Measurements from ENCODE around the gene BDNF. TPM values are rescaled to one million over a fixed set of nuclear protein-coding genes. Genes with fewer than 3 reads are reported as not detected.

Gene BDNF
- total RNA-seq, 3 donors from 2014 or later, result 0.25 to 0.31 TPM; not detected in 1

DNA sequence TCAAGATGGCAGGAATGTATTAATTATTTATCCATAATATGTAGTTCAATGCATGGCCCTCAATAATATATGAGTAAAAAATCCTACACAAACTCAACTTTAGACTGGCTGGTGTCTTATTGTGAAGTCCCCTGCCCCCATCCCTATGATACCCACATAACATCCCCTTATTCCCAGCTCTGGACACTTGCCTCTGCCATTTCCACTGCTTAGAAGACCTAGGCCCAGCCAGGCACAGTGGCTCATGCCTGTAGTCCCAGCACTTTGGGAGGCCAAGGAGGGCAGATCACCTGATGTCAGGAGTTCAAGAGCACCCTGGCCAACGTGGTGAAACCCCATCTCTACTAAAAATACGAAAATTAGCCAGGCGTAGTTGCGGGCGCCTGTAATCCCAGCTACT, 84.4 kb downstream of the BDNF start:
- TF ChIP-seq, protein P1, sequence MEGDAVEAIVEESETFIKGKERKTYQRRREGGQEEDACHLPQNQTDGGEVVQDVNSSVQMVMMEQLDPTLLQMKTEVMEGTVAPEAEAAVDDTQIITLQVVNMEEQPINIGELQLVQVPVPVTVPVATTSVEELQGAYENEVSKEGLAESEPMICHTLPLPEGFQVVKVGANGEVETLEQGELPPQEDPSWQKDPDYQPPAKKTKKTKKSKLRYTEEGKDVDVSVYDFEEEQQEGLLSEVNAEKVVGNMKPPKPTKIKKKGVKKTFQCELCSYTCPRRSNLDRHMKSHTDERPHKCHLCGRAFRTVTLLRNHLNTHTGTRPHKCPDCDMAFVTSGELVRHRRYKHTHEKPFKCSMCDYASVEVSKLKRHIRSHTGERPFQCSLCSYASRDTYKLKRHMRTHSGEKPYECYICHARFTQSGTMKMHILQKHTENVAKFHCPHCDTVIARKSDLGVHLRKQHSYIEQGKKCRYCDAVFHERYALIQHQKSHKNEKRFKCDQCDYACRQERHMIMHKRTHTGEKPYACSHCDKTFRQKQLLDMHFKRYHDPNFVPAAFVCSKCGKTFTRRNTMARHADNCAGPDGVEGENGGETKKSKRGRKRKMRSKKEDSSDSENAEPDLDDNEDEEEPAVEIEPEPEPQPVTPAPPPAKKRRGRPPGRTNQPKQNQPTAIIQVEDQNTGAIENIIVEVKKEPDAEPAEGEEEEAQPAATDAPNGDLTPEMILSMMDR (IDR thresholded peaks at IDR 0.05), result no peak
- no peaks in the 10 kb centered on the region for H3K9me3 ChIP-seq
- H3K36me3 ChIP-seq (ENCODE audit: low read depth), result no peaks in the 10 kb centered on the region
- DNase-seq, result no peak
- intact Hi-C loops (cut with DNase I, micrococcal nuclease), result no loop called here
- no peak for ATAC-seq
- H3K4me3 ChIP-seq, result no peak overlapping the region
- no peaks in the 10 kb centered on the region for H3K4me1 ChIP-seq (ENCODE audit: low read depth)

DNA sequence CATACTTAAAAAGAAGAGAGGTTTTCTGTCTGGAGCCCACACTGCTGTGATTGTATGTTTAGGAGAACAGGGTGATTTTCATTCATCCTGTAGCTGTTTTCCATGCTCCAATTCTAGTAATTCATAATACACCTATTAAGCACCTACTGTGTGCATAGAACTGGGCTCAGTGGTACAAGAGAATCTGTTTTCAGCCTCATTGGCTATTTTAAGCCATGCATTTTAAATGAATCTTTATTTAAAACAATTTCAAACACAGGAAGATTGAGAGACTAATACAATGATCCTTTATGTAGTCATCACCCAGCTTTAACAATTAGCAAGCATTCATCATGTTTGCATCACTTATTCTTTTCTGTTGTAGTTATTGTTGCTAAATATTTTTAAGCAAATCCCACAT, 86.2 kb downstream of the BDNF start:
- no peak for DNase-seq
- Histone ChIP-seq H3K36me3 (ENCODE audit: low read depth) (no peaks in the 10 kb centered on the region), H3K4me3 (no peak overlapping the region), H3K4me1 (ENCODE audit: low read depth) (no peaks in the 10 kb centered on the region), H3K9me3 (no peaks in the 10 kb centered on the region)
- TF ChIP-seq, protein P1 (IDR thresholded peaks at IDR 0.05), result no peak
- ATAC-seq, result no peak
- intact Hi-C loops (cut with DNase I, micrococcal nuclease), result no loop called here

DNA sequence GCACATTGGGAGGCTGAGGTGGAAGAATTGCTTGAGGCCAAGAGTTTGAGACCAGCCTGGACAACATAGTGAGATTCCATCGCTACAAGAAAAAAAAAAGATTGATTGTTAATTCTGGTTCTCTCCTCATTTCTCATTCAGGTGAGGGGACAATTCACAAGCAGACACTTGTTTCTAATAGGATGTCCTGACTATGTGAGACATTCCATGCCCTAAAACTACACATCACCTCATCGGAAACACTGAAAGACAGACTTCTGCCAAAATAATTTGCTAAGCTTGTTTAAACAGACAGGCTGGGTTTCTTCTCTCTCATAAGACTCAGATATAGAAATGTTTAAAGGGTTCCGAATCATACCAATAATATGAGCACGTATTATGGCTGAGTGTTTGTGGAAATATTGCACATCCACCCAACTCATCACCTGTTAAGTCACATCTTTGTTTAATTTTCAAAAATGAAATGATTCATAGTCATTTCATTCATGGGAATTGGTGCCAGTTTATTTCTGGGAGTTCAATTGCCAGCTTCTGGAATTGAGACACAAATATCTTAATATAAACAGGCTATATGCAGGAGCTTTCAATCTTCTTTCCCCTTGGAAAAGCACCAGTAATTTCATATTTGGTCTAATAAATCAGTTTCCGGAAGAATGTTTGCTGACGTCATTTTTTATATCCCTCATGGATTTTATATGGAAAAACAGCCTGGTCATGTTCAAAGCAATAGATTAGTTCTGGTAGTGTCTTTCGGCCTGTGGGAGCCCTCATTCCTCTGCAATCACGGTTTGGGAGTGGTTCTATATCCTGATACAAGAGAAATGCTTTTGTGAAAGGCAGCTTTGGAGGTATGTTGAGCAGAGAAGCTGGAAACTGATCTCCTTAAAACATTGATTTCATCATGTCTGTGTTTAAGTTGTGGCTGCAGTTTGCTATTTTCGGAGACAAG, 87.0 kb downstream of the BDNF start:
- Histone ChIP-seq H3K9me3 (no peaks in the 10 kb centered on the region), H3K4me1 (ENCODE audit: low read depth) (no peaks in the 10 kb centered on the region), H3K36me3 (ENCODE audit: low read depth) (no peaks in the 10 kb centered on the region), H3K4me3 (no peak overlapping the region)
- DNase-seq (no peak), ATAC-seq (no peak)
- intact Hi-C loops (cut with DNase I, micrococcal nuclease), result no loop called here
- TF ChIP-seq, protein P1 (IDR thresholded peaks at IDR 0.05), result no peak

DNA sequence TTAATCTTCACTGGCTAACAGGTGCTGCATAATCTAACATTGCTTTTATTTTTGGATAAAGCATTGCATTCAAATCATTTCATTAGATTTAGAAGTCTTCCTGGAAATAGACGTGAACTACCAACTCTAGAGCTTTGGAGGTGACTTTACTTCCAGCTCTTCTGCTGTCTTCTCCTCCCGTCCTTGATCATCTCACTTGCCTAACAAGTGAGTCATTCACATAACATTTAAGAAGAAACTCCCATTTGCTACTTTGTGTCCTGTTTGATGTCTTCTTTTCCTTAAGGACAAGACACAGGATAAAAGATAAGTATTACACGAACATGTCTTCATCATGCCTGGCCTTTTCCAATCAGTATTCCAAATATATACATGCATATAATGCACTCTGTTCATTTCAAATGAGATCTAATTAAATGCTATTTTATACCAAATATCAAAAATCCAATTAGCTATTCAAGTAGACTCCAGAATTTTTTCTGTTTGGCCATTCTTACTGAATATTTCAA, 88.3 kb downstream of the BDNF start:
- no peak overlapping the region for H3K4me3 ChIP-seq
- ATAC-seq (no peak), DNase-seq (no peak)
- intact Hi-C loops (cut with DNase I, micrococcal nuclease), result no loop called here
- no peaks in the 10 kb centered on the region for H3K9me3 ChIP-seq
- no peaks in the 10 kb centered on the region for H3K36me3 ChIP-seq (ENCODE audit: low read depth)
- no peaks in the 10 kb centered on the region for H3K4me1 ChIP-seq (ENCODE audit: low read depth)
- TF ChIP-seq, protein P1 (IDR thresholded peaks at IDR 0.05), result no peak

DNA sequence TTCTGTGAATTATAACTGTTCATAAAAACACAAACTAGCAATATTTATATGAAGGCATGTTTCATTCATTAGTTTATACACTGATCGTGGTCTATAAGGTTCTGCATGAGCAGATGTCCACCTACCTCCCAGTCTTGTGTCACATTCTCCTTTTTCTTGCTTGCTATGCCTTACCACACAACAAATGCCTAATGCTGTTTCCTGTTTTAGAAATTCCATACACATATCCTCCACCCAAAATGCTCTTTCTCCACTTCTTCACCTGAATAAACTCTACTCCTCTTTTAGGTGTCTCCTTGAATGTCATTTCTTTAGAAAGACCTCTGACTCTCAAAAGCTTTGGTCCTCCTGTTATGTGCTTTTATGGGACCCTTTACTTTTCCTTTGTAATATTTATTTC, 88.9 kb downstream of the BDNF start:
- no peak for DNase-seq
- TF ChIP-seq, protein P1 (IDR thresholded peaks at IDR 0.05), result no peak
- no peaks in the 10 kb centered on the region for H3K36me3 ChIP-seq (ENCODE audit: low read depth)
- intact Hi-C loops (cut with DNase I, micrococcal nuclease), result no loop called here
- H3K4me1 ChIP-seq (ENCODE audit: low read depth), result no peaks in the 10 kb centered on the region
- no peaks in the 10 kb centered on the region for H3K9me3 ChIP-seq
- no peak for ATAC-seq
- H3K4me3 ChIP-seq, result no peak overlapping the region

Data from mucosa of descending colon (tissue), 3 donors.